Ovary (tissue), 3 donors: ENCODE results near the gene MRPL9.

Experiments
- CTCF ChIP-seq, 3 donors: fragments of 450-650 bp in 2 of 3; fragments of 200-600 bp in 1 of 3; IDR thresholded peaks; one replicate each; pipeline versions ENCODE4 v1.5.1 to v1.8.0; 2016 to 2022; ENCODE audit warnings: antibody characterized with exemption in 3 of 3, mild to moderate bottlenecking in 1 of 3
- EP300 ChIP-seq: sonication (generic); formaldehyde crosslinking; IDR thresholded peaks from one replicate; pipeline ENCODE4 v1.6.1; 2017; ENCODE audit warnings: antibody characterized with exemption
- donor health status: DM: no; HTN: no; CAD: no.

GRCh38 chr1:151800830-151801229, 37.5 kb upstream of the MRPL9 start:
- TF ChIP-seq EP300 (no peak), CTCF (IDR thresholded peaks at IDR 0.05) (no peak)
